Glomerular endothelial cell (primary cell): ENCODE data around the gene PRR5L. TPM values are rescaled to one million over a fixed set of nuclear protein-coding genes. Genes with fewer than 3 reads are reported as not detected.
"Not testable (repeated sequence)": the region's sequence is repeated elsewhere in the genome, so short reads cannot be mapped to it uniquely, and the experiment has no call there.

Source experiments
- DNase-seq: peaks from one replicate; pipeline ENCODE4 v3.0.0-alpha.2; 2011; ENCODE audit warnings: low read depth, low spot score; ENCODE audit errors: extremely low read depth
- total RNA-seq: library from RNA; depleted of rRNA; stranded (reverse); fragments of >200 nt; gene quantifications from 2 replicates; pipeline ENCODE4 v1.2.3, GENCODE V29; 2015

The PRR5L gene
- total RNA-seq, 1 donor from 2014 or later: 54.1 TPM

DNA sequence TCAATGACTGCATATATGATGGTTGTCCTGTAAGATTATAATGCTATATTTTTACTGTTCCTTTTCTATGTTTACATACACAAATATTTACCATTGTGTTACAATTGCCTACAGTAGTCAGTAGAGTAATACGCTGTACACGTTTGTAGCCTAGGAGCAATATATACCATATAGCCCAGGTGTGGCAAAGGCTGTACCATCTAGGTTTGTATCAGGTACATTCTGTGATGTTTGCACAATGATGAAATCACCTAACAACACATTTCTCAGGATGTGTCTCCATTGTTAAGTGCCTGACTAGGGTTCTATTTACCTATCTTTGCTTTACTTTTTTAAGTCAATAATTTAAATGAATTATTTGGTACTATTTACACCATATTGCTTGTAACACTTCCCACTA is 21.9 kb downstream of the PRR5L start:
- DNase-seq: no peak

DNA sequence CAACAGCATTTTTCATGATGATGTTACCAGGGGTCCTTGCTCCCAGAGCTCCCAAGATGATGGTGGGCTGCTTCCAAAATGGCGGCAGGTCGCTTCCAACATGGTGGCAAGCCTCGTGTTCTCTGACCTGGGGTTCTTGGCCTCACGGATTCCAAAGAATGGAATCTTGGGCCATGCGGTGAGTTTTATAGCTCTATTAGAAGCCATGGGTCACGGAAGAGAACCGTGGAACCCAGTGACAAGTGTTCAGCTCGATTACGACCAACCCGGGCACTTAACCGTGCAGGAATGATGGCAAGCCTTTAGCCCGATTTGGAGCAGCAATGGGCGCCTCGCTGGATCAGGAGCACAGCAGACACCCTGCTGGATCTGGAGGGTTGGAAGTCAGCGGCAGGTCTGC is 28.9 kb downstream of the PRR5L start:
- not testable (repeated sequence) for DNase-seq

DNA sequence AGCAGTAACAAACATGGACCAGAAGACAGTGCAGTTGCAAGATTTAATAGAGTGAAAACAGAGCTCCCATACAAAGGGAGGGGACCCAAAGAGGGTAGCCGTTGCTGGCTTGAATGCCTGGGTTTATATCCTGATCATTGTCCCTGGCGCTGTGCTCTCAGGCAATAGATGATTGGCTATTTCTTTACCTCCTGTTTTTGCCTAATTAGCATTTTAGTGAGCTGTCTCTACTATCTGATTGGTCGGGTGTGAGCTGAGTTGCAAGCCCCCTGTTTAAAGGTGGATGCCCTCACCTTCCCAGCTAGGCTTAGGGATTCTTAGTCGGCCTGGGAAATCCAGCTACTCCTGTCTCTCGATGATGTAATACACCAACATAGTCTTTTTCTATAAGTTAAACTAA is 29.3 kb downstream of the PRR5L start:
- not testable (repeated sequence) for DNase-seq

DNA sequence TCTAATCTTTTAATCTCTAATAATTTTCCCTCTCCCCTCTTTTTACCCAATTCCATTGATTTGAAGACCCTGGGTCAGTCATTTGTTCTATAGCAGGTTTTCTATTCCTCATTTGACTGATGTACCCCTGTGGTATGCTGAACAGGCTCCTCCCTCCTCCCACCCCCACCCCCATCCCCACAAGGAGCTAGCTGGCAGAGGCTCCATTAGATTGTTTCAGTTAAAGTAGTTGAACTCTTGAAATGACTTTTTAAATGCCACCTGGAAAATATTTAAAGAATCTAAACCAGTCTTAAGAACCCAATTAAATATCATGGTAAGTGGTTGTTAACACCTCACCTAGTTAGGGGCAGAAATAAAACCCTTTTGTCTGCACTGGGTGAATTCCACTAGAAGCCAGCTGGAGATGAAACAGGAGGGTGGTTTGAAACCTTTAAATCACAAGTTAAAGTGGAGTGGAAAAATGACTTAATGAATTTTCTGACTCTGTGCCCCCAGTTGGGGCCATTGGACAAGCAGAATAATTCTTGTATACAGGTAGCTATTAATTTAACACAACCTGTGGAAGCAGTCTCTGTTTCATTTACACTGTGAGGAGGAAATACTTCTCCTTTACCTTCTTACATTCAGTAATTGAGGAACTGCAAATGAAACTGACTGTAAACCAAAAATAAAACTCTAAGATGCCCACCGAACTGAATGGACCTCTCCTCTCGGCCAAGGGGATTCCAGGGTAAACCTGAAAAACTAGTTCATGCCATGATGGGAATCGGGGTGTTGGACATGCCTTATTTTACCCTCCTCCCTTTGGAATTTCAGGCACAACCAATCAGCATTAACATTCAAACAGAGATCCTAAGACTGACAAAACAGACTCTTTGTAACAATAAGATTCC is 30.7 kb downstream of the PRR5L start:
- no peak for DNase-seq

DNA sequence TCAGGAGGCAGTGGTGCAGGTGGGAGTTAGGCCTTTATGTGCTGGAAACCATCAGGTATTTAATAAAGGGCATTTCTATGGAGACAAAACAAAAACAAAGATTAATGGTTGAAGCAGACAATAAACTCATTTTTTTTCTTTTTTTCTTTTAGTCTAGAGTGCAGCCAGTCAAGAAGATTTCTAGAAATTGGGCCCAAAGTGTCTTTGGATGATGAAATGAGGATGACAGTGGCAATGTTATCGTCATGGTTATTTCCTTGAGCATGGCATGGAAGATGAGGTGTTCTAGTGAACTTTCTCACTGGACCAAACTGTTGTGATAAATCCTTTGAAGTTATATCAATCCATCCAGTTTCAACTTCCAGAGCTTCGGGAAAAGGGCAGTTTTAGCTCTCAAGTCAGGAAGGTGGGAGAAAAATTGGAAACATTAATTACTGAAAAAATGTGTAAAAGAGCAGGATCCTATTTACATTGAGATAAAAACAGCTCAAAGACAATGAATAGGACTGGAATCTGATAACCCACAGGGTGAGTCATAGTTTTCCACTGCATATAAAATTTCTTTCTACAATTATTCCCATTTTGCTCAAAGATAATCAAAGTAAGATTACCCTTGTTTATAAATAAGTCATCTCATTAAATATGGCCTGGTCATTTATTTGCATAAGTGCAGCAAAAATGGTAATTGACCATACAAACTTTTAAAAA is 33.0 kb downstream of the PRR5L start:
- no peak for DNase-seq

DNA sequence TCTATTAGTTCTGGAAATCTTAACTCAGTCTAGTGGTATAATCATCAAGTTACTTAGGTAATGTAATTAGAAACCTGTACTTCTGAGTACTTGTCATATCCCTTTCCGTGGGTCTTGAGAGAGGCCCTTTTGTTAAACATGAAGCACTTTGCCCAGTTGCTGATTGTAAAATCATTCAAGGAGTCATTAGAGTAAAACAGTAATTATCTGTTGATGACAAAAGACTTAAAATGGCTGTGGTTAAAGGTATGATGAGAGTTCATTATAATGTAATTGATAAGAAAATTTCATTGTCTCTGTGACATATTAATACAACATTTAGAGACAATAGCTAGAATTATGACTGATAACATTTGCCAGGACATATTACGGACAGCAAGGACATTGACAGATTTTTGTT is 34.3 kb downstream of the PRR5L start:
- no peak for DNase-seq

DNA sequence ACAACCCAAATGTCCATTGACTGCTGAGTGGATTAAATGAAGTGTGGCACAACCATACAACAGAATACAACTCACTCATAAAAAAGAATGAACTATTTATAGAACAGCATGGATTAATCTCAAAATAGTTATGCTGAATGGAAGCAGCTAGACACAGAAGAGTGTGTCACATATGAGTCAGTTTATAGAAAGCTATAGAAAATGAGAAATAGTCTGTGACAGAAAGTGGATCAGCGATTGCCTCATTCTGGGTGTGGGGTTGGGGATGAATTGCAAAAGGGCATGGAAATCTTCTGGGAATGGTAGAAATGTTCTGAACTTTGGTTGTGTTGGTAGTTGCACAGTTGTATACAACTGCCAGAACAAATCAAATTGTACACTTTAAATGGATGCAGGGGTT is 37.4 kb downstream of the PRR5L start:
- DNase-seq: no peak

DNA sequence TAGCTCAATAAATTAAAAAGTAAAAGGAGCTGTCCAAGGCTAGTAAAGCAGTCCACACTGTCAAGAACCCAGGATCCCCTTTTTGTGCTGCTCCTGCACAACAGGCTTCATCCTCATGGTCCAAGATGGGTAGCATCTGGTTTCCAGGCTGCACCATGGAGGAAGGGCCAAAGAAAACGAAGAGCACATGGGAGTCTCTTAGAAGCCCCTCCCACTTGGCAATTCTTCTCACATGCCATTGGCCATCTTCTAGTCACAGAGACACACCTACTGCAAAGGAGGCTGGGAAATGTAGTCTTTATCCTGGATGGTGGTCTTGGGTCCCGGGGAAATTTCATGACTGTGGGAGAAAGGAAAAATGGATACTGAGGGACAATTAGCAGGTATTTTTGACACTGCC is 37.8 kb downstream of the PRR5L start:
- no peak for DNase-seq

DNA sequence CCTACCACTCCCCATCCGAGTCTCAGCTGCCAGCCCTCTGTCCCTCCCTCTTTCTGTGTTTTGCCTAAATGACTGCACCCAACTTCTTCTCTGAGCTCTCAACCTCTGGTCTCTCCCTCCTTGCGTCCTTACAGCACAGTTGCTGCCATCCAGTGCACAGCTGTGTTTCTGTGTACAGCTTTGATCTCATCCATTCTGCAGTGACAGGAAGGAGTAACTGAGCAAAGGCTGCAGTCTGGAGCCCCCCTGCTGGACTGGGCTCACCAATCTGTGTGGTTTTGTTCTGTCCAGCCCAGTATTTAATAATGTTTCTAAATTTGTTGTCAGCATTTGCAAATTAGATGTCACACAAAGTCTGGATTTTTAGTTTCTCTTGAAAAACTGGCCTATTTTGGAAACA is 43.8 kb downstream of the PRR5L start:
- DNase-seq: no peak

DNA sequence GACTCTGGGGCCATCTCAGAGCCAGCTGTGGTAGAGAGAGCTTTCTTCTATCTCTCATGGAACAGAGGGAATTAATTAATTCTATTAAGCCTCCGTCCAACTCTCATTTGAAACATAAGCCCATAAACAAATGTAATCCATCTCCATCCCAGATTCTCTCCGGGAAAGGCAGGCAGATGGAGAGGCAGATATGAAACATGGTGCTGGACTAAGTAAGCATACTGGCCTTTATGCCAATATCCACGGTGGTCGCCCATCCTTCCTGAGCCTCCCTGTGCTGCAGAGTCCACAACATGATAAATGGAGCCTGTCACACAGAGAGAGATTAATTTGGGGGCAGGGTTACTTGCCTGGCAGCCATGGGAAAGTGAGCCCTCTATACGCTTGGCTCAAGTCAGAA is 44.8 kb downstream of the PRR5L start:
- DNase-seq: no peak

DNA sequence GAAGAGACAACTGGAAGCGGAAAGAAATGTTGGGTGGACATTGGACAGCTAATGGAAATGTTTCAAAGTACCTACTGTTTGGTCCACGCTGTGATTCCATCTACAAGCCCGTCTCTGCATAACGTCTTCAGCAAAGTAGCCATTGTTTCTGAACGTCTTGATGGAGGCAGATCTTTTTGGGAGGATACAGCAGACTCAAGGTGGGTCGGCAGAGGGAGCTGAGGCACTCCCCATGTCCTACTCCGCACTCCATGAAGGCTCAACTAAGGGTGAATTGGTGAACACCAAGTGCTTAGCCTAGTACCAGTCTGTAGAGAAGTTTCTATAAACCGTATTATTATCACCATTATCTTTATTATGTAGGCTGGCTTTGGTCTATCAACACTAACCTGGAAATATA is 45.8 kb downstream of the PRR5L start:
- no peak for DNase-seq

DNA sequence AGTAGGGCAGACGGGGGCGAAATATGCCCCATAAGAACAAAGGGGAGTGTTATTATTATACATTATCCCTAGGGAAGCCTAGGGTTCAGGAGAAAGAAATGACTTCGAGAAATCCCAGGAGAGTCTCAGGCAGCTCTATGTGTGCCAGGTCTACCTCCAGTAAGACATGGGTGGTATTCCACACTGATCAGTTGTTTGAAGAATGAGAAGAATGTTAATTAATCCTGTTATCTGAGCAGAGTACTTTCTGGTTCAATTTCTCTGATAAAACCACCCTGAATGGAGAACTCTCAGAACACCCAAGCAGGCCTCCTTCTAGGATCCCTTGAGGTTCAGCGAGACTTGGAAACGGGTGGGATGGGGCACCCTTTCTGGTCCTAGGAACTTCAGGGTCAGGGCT is 46.2 kb downstream of the PRR5L start:
- no peak for DNase-seq

DNA sequence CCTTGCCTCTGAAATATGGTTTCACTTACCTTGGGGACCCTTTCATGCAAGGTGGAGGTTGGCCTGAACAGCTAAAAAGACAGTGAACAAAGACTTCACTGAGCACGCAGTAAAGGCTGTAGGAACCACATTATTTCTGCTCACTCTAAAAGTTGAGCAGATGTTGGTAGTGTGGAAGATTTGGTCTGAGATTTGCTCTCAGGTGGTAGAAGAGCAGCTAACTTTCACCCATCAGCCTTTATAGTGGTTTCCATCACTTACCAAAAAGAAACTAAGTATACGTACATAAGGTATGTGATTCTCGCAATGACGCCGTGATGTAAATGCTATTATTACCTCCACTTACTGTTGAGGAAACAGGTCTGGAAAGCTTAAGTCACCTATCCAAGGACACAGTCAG is 47.3 kb downstream of the PRR5L start:
- no peak for DNase-seq

DNA sequence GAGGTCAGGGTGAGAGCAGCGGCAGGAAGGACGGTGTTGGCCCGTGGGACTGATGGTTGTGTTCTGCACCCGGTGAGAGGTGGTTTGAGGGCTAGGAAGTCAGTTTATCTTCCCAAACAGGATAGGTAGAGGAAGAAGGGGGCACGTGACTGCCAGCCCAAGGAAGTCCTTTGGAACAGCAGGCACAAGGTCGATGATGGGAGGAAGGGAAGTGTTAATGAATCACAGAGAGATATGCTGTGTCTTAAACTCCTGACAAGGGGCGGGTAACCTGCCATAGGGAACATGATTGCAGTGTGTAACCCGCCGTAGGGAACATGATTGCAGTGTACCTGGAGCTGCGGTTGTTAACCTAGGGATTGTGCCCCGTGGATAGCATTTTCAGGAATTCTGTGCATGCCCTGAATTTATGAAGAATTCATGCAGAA is 49.0 kb downstream of the PRR5L start:
- DNase-seq: no peak

DNA sequence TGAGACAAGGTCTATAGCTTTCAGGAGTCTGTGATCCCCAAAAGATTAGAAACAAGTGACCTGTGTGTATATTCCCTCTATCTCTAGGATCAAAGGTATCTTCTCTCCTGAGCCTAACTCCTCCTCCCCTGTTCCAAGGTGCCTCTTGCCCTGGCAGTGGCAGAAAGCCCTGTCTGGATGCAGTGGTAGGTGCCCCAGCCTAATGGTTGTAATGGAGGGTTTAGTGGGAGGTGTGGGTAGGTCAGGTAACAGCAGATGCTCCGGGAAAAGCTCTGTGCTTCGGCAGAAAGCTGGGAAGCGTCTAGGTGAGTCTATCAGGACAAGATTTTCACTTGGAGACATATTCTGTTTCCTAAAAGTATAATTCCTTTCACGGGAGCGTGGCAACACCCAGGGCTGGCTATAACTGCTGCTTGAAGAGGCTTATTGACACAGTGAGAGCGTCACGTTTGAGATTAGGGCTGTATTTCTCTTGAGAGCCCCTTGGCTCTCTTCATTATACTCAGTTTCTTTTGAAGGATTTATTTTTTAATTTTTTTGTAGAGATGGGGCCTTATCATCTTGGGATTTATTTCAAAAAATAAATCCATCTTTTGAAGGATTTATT is 49.5 kb downstream of the PRR5L start:
- DNase-seq: no peak

DNA sequence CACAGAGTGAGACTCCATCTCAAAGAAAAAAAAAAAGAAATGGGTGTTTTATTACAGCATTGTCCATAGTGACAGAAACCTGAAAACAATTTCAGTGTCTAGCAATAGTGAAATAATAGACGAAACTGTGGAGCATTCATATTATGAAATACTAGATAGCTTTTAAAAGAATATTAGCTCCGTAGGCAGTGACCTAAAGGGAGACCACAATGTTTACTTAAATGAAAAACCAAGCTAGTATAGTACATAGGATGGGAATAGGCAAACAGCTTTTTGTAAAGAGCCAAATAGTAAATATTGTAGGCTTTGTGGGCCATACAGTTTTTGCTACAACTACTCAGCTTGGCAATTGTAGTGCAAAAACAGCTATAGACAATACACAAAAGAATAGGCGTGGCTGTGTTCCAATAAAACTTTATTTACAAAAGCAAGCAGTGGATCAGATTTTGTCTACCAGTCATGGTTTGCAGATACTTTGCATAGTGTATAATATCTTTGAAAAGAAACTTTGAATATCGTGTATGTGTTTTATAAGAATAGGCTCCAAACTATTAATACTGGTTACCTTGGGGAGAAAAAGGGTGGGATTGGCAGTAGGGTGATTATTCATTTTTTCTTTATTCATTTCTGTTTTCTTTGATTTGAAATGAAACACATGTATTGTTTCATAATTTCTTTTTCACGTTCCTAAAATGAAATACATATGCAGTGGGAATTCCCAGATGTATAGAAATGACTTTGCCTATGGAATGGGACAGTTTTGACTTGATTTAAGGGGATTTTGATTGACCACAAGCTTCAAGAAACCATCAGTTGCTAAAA is 50.7 kb downstream of the PRR5L start:
- DNase-seq: no peak

DNA sequence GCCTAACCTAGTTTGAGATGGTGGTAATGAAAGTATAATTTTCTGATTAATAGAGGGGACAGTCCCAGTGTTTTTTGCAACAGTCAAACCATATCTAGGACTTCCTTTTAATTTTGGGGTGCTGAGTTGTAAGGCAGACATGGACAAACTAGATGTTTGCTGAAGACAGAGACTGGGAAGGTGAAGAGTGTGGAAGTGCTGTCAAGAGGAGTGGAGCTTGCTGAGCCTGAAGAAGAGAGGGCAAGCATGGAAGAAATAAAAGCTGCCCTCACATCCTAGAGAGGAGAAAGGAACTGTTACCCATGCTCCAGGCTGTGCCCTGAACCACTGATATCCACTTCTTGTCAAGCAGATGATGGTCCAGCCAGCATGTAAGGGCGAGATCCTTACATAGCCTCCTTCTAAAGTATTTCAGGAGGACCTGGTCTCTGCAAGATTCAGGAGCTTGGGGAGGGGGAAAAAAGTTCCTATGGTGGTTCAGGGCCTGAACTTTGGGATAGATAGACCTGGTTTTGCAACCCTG is 51.4 kb downstream of the PRR5L start:
- no peak for DNase-seq

DNA sequence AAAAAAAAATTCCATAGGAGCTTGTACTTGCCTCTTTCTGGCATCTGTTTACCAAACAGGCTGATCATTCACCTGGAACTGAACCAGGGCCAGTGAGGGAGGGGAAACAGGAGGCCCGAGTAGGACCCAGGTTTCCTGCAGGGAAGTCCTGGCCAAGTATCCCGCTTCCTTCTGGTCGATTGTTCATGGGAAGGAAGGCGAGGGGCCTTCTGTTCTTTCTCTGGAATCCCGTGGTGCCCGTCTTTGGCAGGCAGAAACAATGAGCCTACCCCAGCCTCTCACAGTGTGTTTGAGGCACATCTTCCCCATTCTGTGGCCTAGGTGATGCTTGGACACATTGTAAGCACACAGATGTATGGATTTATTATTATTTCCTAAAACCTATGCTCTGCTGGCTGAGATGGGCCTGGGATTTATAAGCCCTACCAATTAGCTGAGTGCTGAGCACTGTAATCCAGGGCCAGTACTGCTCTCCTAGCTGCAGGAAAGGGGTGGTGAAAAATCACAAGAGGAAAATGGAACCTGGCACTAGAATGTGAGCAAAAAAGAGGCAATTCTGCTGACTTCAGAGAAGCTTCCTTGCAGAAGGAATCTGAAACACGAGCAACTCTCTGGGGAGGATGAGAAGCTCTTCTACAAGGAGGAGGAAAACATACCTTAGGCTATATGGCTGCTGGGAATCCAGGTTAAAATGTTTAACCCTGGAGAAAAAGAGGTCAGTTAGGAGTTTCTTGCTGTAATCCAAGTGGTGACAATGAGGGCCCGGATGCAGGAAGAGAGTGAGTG is 53.5 kb downstream of the PRR5L start:
- DNase-seq: peak; percentile 54

DNA sequence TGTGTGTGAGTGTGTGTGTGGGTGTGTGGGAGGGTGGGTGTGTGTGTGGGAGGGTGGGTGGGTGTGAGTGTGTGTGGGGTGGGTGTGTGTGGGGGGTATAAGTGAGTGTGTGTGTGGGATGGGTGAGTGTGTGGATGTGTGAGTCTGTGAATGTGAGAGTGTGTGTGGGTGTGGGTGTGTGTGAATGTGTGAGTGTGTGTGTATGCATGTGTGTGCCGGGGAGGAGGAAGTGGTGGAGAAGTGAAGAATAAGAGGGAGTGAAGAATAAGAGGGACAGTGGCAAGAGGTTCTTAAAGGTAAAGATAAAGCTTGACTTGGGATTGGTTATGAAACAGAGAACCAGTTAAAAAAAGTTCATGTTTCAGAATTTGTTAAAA is 54.0 kb downstream of the PRR5L start:
- DNase-seq: no peak

DNA sequence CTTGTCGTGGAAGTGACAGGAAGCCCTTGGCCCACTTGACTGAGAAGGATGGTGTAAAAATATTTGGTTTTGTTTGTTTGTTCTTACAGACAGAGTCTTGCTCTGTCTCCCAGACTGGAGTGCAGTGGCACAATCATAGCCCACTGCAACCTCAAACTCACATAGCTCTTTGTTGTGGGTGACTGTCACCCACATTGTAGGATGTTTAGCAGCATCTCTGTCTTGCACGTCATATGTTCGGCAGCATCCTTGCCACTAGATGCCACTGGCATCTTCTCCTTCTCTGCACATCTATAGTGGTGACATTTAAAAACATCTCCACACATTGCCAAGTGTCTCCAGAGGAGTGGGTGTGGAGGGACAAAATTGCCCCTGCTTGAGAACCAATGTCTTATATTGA is 56.8 kb downstream of the PRR5L start:
- no peak for DNase-seq
